DMS153 treated with DMSO at 0.1 percent for 48 hours (cell line): Measurements from ENCODE around the gene NSMCE3.
"Not testable (repeated sequence)": the region's sequence is repeated elsewhere in the genome, so short reads cannot be mapped to it uniquely, and the experiment has no call there.

Source experiments
- DNase-seq: peaks from one replicate; lab custom pipeline; 2025; ENCODE audit not compliant: unreplicated experiment; lab: John Stamatoyannopoulos, UW

Gene NSMCE3

GRCh38 chr15:29270169-29270955, 740 bp upstream of the NSMCE3 start:
- no peak for DNase-seq

GRCh38 chr15:29268706-29269484, 727 bp downstream of the NSMCE3 start:
- DNase-seq: no peak

GRCh38 chr15:29266052-29266582, 3.5 kb downstream of the NSMCE3 start:
- no peak for DNase-seq

GRCh38 chr15:29263289-29263688, 6.3 kb downstream of the NSMCE3 start:
- DNase-seq: no peak

GRCh38 chr15:29262738-29263137, 6.9 kb downstream of the NSMCE3 start:
- DNase-seq: no peak

GRCh38 chr15:29260896-29261295, 8.7 kb downstream of the NSMCE3 start:
- no peak for DNase-seq

GRCh38 chr15:29259233-29259632, 10.4 kb downstream of the NSMCE3 start:
- no peak for DNase-seq

- no peak for DNase-seq
Measured at GRCh38 chr15:29252234-29252633, 17.4 kb downstream of the NSMCE3 start.

GRCh38 chr15:29244544-29244943, 25.1 kb downstream of the NSMCE3 start:
- DNase-seq: no peak

GRCh38 chr15:29244123-29244522, 25.5 kb downstream of the NSMCE3 start:
- no peak for DNase-seq

GRCh38 chr15:29242456-29243242, 27.0 kb downstream of the NSMCE3 start:
- no peak for DNase-seq

- no peak for DNase-seq
Measured at GRCh38 chr15:29241207-29241606, 28.4 kb downstream of the NSMCE3 start.

- DNase-seq: no peak
Measured at GRCh38 chr15:29239395-29239794, 30.2 kb downstream of the NSMCE3 start.

- DNase-seq: no peak
Measured at GRCh38 chr15:29233566-29233965, 36.1 kb downstream of the NSMCE3 start.

GRCh38 chr15:29226436-29227208, 43.0 kb downstream of the NSMCE3 start:
- no peak for DNase-seq

- no peak for DNase-seq
Measured at GRCh38 chr15:29225534-29226234, 43.9 kb downstream of the NSMCE3 start.

GRCh38 chr15:29224987-29225363, 44.6 kb downstream of the NSMCE3 start:
- DNase-seq: not testable (repeated sequence)

GRCh38 chr15:29224235-29224986, 45.2 kb downstream of the NSMCE3 start:
- not testable (repeated sequence) for DNase-seq

- DNase-seq: no peak
Measured at GRCh38 chr15:29223640-29224039, 46.0 kb downstream of the NSMCE3 start.
